SH-SY5Y (cell line): ENCODE results near the gene RANGRF.

Experiments
- GATA2 ChIP-seq: IDR thresholded peaks from 2 replicates; pipeline ENCODE4 v1.6.1; 2011; ENCODE audit warnings: mild to moderate bottlenecking, low read depth, low read length
- GATA3 ChIP-seq: IDR thresholded peaks from 2 replicates; pipeline ENCODE4 v1.6.1; 2011; ENCODE audit warnings: low read depth, mild to moderate bottlenecking, low read length, moderate library complexity

- TF ChIP-seq GATA2 (no peak), GATA3 (no peak)
Measured at GRCh38 chr17:8277317-8277716, 11.2 kb upstream of the RANGRF start.
